SK-N-MC (cell line): ENCODE measurements around the gene UAP1L1.

Experiments used
- EZH2 ChIP-seq: fragments of 200-600 bp; sonication (generic); IDR thresholded peaks from one replicate; pipeline ENCODE4 v1.6.1; 2017; ENCODE audit warnings: antibody characterized with exemption
- POLR2AphosphoS5 ChIP-seq: IDR thresholded peaks from 2 replicates; pipeline ENCODE4 v1.6.1; 2012; ENCODE audit warnings: mild to moderate bottlenecking, low read depth, low read length, borderline replicate concordance

- TF ChIP-seq POLR2AphosphoS5 (no peak), EZH2 (no peak)
These were observed 49.5 kb downstream of the UAP1L1 start for GRCh38 chr9:137126786-137127185.
